ENCODE data around the gene GNAT1. TPM values are rescaled to one million over a fixed set of nuclear protein-coding genes. Genes with fewer than 3 reads are reported as not detected.

GNAT1 gene
- total RNA-seq, 2 donors from 2014 or later: 0.54 TPM; not detected in 1

DNA sequence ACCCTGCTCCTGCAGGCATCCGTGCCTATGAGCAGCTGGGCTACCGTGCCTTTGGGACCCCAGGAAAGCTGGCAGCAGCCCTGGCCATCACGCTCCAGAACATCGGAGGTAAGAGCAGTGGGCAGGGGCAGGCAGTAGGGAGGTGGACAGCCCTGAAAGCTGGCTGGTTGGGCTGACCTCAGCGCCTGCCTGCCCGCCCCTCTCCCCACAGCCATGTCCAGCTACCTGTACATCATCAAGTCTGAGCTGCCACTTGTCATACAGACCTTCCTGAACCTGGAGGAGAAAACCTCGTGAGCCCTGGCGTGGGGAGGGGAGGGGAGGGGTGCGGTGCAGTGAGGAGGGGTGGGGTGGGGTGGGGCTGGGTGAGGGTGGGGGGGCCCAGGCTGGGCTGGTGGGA lies 24.1 kb downstream of the GNAT1 start:
- no peak overlapping the region for H3K27ac ChIP-seq

GRCh38 chr3:50217681-50218080 lies 26.3 kb downstream of the GNAT1 start:
- DNase-seq (ENCODE audit: low spot score) (no peak), ATAC-seq (ENCODE audit: insufficient number of reproducible peaks, low FRiP score, low read depth) (no peak)
- no peak for TF ChIP-seq CTCF (IDR thresholded peaks at IDR 0.05)
- Histone ChIP-seq H3K4me1 (ENCODE audit: control insufficient read depth in 1 of 2, low read depth in 2 of 2) (no peaks in the 10 kb centered on the region), H3K9me3 (no peaks in the 10 kb centered on the region), H3K27me3 (replicated peaks; ENCODE audit: insufficient read depth) (no peaks in the 10 kb centered on the region), H3K27ac (no peak overlapping the region), H3K4me3 (no peak overlapping the region), H3K36me3 (no peaks in the 10 kb centered on the region)

More for the DNA sequence above, 24.1 kb downstream of the GNAT1 start:
- Histone ChIP-seq H3K4me1 (ENCODE audit: control insufficient read depth in 1 of 2, low read depth in 2 of 2) (no peaks in the 10 kb centered on the region), H3K4me3 (no peak overlapping the region), H3K9me3 (no peaks in the 10 kb centered on the region), H3K36me3 (no peaks in the 10 kb centered on the region), H3K27me3 (replicated peaks; ENCODE audit: insufficient read depth) (no peaks in the 10 kb centered on the region)
- no peak for ATAC-seq (ENCODE audit: insufficient number of reproducible peaks, low FRiP score, low read depth)
- no peak for DNase-seq (ENCODE audit: low spot score)
- no peak for TF ChIP-seq CTCF (IDR thresholded peaks at IDR 0.05)

- no peaks in the 10 kb centered on the region for H3K4me1 ChIP-seq (ENCODE audit: control insufficient read depth in 1 of 2, low read depth in 2 of 2)
- DNase-seq (ENCODE audit: low spot score) (no peak), ATAC-seq (ENCODE audit: insufficient number of reproducible peaks, low FRiP score, low read depth) (no peak)
- H3K9me3 ChIP-seq: no peaks in the 10 kb centered on the region
- no peak for TF ChIP-seq CTCF (IDR thresholded peaks at IDR 0.05)
- no peak overlapping the region for H3K27ac ChIP-seq
- H3K27me3 ChIP-seq (replicated peaks; ENCODE audit: insufficient read depth): no peaks in the 10 kb centered on the region
- H3K4me3 ChIP-seq: no peak overlapping the region
- no peaks in the 10 kb centered on the region for H3K36me3 ChIP-seq
Measured at GRCh38 chr3:50218448-50218847, 27.0 kb downstream of the GNAT1 start.

- Histone ChIP-seq H3K36me3 (no peaks in the 10 kb centered on the region), H3K9me3 (no peaks in the 10 kb centered on the region), H3K4me3 (no peak overlapping the region), H3K27ac (no peak overlapping the region), H3K27me3 (replicated peaks; ENCODE audit: insufficient read depth) (no peaks in the 10 kb centered on the region), H3K4me1 (ENCODE audit: control insufficient read depth in 1 of 2, low read depth in 2 of 2) (no peaks in the 10 kb centered on the region)
- DNase-seq (ENCODE audit: low spot score) (no peak), ATAC-seq (ENCODE audit: insufficient number of reproducible peaks, low FRiP score, low read depth) (no peak)
- no peak for TF ChIP-seq CTCF (IDR thresholded peaks at IDR 0.05)
Measured at GRCh38 chr3:50219285-50219684, 27.9 kb downstream of the GNAT1 start.

- no peak for TF ChIP-seq CTCF (IDR thresholded peaks at IDR 0.05)
- ATAC-seq (ENCODE audit: insufficient number of reproducible peaks, low FRiP score, low read depth): no peak
Measured at GRCh38 chr3:50220109-50220508, 28.7 kb downstream of the GNAT1 start.

More at GRCh38 chr3:50220109-50220508, 28.7 kb downstream of the GNAT1 start:
- Histone ChIP-seq H3K4me3 (no peak overlapping the region), H3K4me1 (ENCODE audit: control insufficient read depth in 1 of 2, low read depth in 2 of 2) (no peaks in the 10 kb centered on the region), H3K36me3 (no peaks in the 10 kb centered on the region), H3K27me3 (replicated peaks; ENCODE audit: insufficient read depth) (no peaks in the 10 kb centered on the region), H3K27ac (no peak overlapping the region), H3K9me3 (no peaks in the 10 kb centered on the region)
- no peak for DNase-seq (ENCODE audit: low spot score)
